Lower leg skin (tissue), 4 donors: ENCODE measurements around the gene TLE1. TPM values are rescaled to one million over a fixed set of nuclear protein-coding genes. Genes with fewer than 3 reads are reported as not detected.
A peak's percentile ranks its signal among the peaks of the same experiment; 100 is the strongest.

Source experiments
- DNase-seq, 2 donors: peaks; one replicate each; pipeline ENCODE4 v3.0.0-alpha.2; 2019; ENCODE audit warnings: low spot score in 2 of 2
- H3K4me3 ChIP-seq: fragments of 200-600 bp; sonication (generic); 2 replicates; pipeline ENCODE4 v1.5.1; 2017; ENCODE audit warnings: mild to moderate bottlenecking, low read depth; ENCODE audit not compliant: poor library complexity, severe bottlenecking
- POLR2A ChIP-seq, 2 donors: fragments of 450-650 bp; IDR thresholded peaks; one replicate each; pipeline ENCODE4 v1.6.1; 2016 to 2017; ENCODE audit warnings: antibody characterized with exemption in 2 of 2, mild to moderate bottlenecking in 1 of 2, moderate library complexity in 1 of 2
- WGBS, 2 donors: methylation state at CpG; one replicate each; pipeline ENCODE4 v1.1.5; 2018; 5-methylcytosine and 5-hydroxymethylcytosine counted together
- intact Hi-C: fragments of 100-400 bp; cut with DNase I; formaldehyde crosslinking; loops from one replicate; pipeline ENCODE4 v1.15.0; 2023; ENCODE audit warnings: low total_unique reads
- total RNA-seq, 4 donors: library from RNA; depleted of rRNA; stranded (reverse); fragments of >200 nt; gene quantifications; one replicate each; pipeline ENCODE4 v1.1.0, GENCODE V29; 2016
- TF ChIP-seq, protein P1 (sequence below), 3 donors: fragments of 450-650 bp; IDR thresholded peaks; one replicate each; pipeline ENCODE4 v1.5.1; 2016; ENCODE audit warnings: antibody characterized with exemption in 3 of 3, mild to moderate bottlenecking in 3 of 3, moderate library complexity in 2 of 3

TLE1 gene
- total RNA-seq, 4 donors from 2014 or later: 42.0 to 63.3 (median 43.7) TPM

- DNase-seq: no peak
- TF ChIP-seq, protein P1, sequence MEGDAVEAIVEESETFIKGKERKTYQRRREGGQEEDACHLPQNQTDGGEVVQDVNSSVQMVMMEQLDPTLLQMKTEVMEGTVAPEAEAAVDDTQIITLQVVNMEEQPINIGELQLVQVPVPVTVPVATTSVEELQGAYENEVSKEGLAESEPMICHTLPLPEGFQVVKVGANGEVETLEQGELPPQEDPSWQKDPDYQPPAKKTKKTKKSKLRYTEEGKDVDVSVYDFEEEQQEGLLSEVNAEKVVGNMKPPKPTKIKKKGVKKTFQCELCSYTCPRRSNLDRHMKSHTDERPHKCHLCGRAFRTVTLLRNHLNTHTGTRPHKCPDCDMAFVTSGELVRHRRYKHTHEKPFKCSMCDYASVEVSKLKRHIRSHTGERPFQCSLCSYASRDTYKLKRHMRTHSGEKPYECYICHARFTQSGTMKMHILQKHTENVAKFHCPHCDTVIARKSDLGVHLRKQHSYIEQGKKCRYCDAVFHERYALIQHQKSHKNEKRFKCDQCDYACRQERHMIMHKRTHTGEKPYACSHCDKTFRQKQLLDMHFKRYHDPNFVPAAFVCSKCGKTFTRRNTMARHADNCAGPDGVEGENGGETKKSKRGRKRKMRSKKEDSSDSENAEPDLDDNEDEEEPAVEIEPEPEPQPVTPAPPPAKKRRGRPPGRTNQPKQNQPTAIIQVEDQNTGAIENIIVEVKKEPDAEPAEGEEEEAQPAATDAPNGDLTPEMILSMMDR (IDR thresholded peaks at IDR 0.05): no peak
- no peak for TF ChIP-seq POLR2A (IDR thresholded peaks at IDR 0.05)
- intact Hi-C loops: no loop called here
- H3K4me3 ChIP-seq: no peak overlapping the region
- 89 to 95% methylated on average over 2 of the region's 2 CpGs for WGBS, 2 donors
Observed at GRCh38 chr9:81676395-81676794, 13.0 kb downstream of the TLE1 start.

DNA sequence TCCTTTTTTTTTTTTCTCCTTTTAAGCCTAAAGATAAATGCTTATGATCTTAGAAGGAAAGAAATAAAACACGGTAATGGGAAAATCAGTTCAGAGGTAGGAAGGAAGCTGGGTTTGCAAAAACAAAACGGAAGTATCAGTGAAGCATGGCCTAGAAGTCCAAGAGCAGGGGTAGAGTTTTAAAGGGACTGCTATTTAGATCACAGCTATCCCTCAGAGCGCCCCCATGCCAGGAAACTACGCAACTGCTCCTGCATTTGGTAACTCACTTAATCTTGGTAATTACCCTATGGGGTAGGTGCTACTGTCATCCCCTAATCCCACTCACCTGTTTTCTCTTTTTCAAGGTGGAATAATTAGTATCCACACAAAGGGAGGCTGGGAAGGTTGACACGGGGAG is 16.0 kb downstream of the TLE1 start:
- WGBS, 2 donors: 77 to 78% methylated on average over 5 of the region's 5 CpGs
- TF ChIP-seq POLR2A (IDR thresholded peaks at IDR 0.05): no peak
- TF ChIP-seq, protein P1 (IDR thresholded peaks at IDR 0.05): no peak
- intact Hi-C loops: no loop called here
- no peak for DNase-seq
- no peak overlapping the region for H3K4me3 ChIP-seq

DNA sequence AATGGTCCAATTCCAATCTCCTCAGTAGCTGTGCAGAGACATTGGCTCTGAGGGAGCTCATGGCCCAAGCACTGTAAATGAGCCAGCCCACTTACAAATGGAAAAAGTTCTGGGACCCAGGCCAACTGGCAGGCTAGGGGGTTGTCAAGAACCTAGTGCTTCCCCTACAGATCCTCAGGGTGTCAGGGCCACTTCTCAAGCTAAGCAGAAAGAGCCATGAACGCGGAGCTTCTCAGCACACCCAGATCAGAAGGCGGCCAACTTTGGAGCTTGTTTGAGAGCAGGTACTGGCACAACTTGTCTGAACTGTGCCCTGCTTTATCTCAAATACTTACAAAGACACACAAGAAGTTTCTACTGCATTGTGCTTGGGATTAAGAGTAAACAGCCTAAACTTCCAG is 17.5 kb downstream of the TLE1 start:
- no peak for TF ChIP-seq POLR2A (IDR thresholded peaks at IDR 0.05)
- TF ChIP-seq, protein P1 (IDR thresholded peaks at IDR 0.05): no peak
- intact Hi-C loops: no loop called here
- peak in 1 of 2 donors; percentile 41 for DNase-seq
- H3K4me3 ChIP-seq: no peak overlapping the region
- 32 to 35% methylated on average over 3 of the region's 3 CpGs for WGBS, 2 donors

- no peak for DNase-seq
- TF ChIP-seq, protein P1 (IDR thresholded peaks at IDR 0.05): no peak
- no peak for TF ChIP-seq POLR2A (IDR thresholded peaks at IDR 0.05)
- H3K4me3 ChIP-seq: no peak overlapping the region
- intact Hi-C loops: no loop called here
- 47 to 48% methylated on average over 6 of the region's 6 CpGs for WGBS, 2 donors
Observed at GRCh38 chr9:81669866-81670265, 19.5 kb downstream of the TLE1 start.

DNA sequence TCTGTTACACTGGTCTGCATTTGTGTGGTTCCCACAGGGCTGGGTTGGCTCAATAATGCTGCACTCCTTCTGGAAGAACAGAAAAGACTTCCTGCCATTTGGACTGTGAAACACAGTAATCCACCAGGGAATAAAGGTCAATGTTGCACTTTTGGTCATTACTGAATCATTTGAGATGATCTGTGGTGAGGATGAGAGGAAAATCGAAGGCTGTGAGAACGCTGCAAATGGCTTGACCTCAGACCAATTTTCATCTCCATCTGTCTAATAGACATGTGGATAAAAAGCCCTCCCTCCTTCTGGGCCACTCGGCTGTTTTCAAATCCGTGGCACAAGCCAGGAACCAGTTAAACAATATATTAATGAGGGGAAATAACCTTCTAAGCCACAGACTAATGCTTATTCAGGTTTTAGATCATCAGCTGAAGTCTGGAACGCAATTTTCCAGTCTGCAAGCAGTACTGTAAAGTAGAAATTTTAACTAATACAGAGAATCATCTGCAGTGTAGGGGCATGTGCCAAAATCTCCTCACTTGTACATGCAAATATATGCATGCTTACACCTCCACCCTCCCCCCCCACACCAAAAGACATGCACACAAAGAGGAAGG is 20.2 kb downstream of the TLE1 start:
- TF ChIP-seq, protein P1 (IDR thresholded peaks at IDR 0.05): no peak
- TF ChIP-seq POLR2A (IDR thresholded peaks at IDR 0.05): no peak
- no peak overlapping the region for H3K4me3 ChIP-seq
- no peak for DNase-seq
- 27 to 38% methylated on average over 5 of the region's 5 CpGs for WGBS, 2 donors
- intact Hi-C loops: no loop called here

GRCh38 chr9:81666123-81666522 is 23.2 kb downstream of the TLE1 start:
- WGBS, 2 donors: 77 to 84% methylated on average over 4 of the region's 4 CpGs
- H3K4me3 ChIP-seq: no peak overlapping the region
- DNase-seq: no peak
- intact Hi-C loops: no loop called here
- no peak for TF ChIP-seq POLR2A (IDR thresholded peaks at IDR 0.05)
- TF ChIP-seq, protein P1 (IDR thresholded peaks at IDR 0.05): no peak
